ENCODE results near the gene SEPTIN6.
A peak's percentile ranks its signal among the peaks of the same experiment; 100 is the strongest.
"Not testable (repeated sequence)": the region's sequence is repeated elsewhere in the genome, so short reads cannot be mapped to it uniquely, and the experiment has no call there.

Gene SEPTIN6

GRCh38 chrX:119690921-119691716, 1.8 kb downstream of the SEPTIN6 start:
- no peak for DNase-seq

- no peak for DNase-seq
Observed at GRCh38 chrX:119688911-119689321, 4.1 kb downstream of the SEPTIN6 start.

GRCh38 chrX:119687661-119688413, 5.1 kb downstream of the SEPTIN6 start:
- no peak for DNase-seq

- no peak for DNase-seq
Observed at GRCh38 chrX:119686087-119686691, 6.8 kb downstream of the SEPTIN6 start.

- peak; percentile 77 for DNase-seq
Observed at GRCh38 chrX:119685225-119686066, 7.5 kb downstream of the SEPTIN6 start.

- DNase-seq: no peak
Observed at GRCh38 chrX:119684916-119685224, 8.1 kb downstream of the SEPTIN6 start.

- DNase-seq: not testable (repeated sequence)
Observed at GRCh38 chrX:119684312-119684711, 8.7 kb downstream of the SEPTIN6 start.

GRCh38 chrX:119682019-119682989, 10.7 kb downstream of the SEPTIN6 start:
- DNase-seq: no peak

GRCh38 chrX:119677654-119677981, 15.3 kb downstream of the SEPTIN6 start:
- DNase-seq: no peak

GRCh38 chrX:119676949-119677653, 15.9 kb downstream of the SEPTIN6 start:
- no peak for DNase-seq

GRCh38 chrX:119673336-119673735, 19.6 kb downstream of the SEPTIN6 start:
- no peak for DNase-seq

GRCh38 chrX:119672426-119672825, 20.5 kb downstream of the SEPTIN6 start:
- DNase-seq: peak; percentile 82

GRCh38 chrX:119669424-119670037, 23.4 kb downstream of the SEPTIN6 start:
- DNase-seq: no peak

GRCh38 chrX:119667111-119667878, 25.7 kb downstream of the SEPTIN6 start:
- no peak for DNase-seq

- not testable (repeated sequence) for DNase-seq
Observed at GRCh38 chrX:119664877-119665276, 28.1 kb downstream of the SEPTIN6 start.

GRCh38 chrX:119661486-119661885, 31.5 kb downstream of the SEPTIN6 start:
- no peak for DNase-seq

GRCh38 chrX:119659522-119659921, 33.4 kb downstream of the SEPTIN6 start:
- DNase-seq: no peak

- DNase-seq: no peak
Observed at GRCh38 chrX:119655125-119655524, 37.8 kb downstream of the SEPTIN6 start.

- DNase-seq: no peak
Observed at GRCh38 chrX:119654112-119654531, 38.8 kb downstream of the SEPTIN6 start.

GRCh38 chrX:119648421-119648775, 44.6 kb downstream of the SEPTIN6 start:
- DNase-seq: no peak

Measured in NCI-H345 (cell line).